Calu3 (cell line): Measurements from ENCODE around the gene CABLES2. TPM values are rescaled to one million over a fixed set of nuclear protein-coding genes. Genes with fewer than 3 reads are reported as not detected.

Experiments
- BruUV-seq: library from RNA; stranded (reverse); fragments of 400-500 nt; replicated peaks from 2 replicates; lab custom pipeline; 2021; lab: Mats Ljungman, UMichigan
- CTCF ChIA-PET: fragments of 300-600 bp; sonication (Branson Sonifier 250); formaldehyde crosslinking; loops from one replicate; lab custom pipeline; 2022; ENCODE audit warnings: antibody characterized with exemption; lab: Charles Lee
- DNase-seq: peaks from one replicate; pipeline ENCODE4 v3.0.0; 2022
- H3K27ac Mint-ChIP-seq: one replicate; pipeline ENCODE4 v1.8.0; 2022; ENCODE audit warnings: mixed read lengths; ENCODE audit not compliant: unreplicated experiment
- H3K27me3 Mint-ChIP-seq: one replicate; pipeline ENCODE4 v1.8.0; 2022; ENCODE audit warnings: mixed read lengths; ENCODE audit not compliant: unreplicated experiment
- H3K36me3 Mint-ChIP-seq: one replicate; pipeline ENCODE4 v1.8.0; 2022; ENCODE audit warnings: mild to moderate bottlenecking, moderate library complexity, mixed read lengths; ENCODE audit not compliant: insufficient read depth, unreplicated experiment
- H3K4me1 Mint-ChIP-seq: one replicate; pipeline ENCODE4 v1.8.0; 2022; ENCODE audit warnings: mild to moderate bottlenecking, low read depth, mixed read lengths; ENCODE audit not compliant: unreplicated experiment
- H3K4me3 Mint-ChIP-seq: one replicate; pipeline ENCODE4 v1.8.0; 2022; ENCODE audit warnings: mild to moderate bottlenecking, low read depth, moderate library complexity, mixed read lengths; ENCODE audit not compliant: unreplicated experiment
- H3K9me3 Mint-ChIP-seq: one replicate; pipeline ENCODE4 v1.8.0; 2022; ENCODE audit warnings: low read depth, mixed read lengths; ENCODE audit not compliant: unreplicated experiment
- intact Hi-C: fragments of 100-400 bp; cut with micrococcal nuclease; formaldehyde crosslinking; loops from one replicate; pipeline ENCODE4 v1.10.0; 2022; ENCODE audit not compliant: unreplicated experiment
- total RNA-seq: library from RNA; stranded (reverse); gene quantifications from 2 replicates; pipeline ENCODE4 v1.2.3, GENCODE V29; 2022
- TF ChIP-seq, protein P1 (sequence below): fragments of 200-600 bp; IDR thresholded peaks from one replicate; pipeline ENCODE4 v1.8.0; 2022; ENCODE audit warnings: antibody characterized with exemption; ENCODE audit not compliant: unreplicated experiment

Gene CABLES2
- total RNA-seq, 1 experiment from 2014 or later = 13.6 TPM

- DNase-seq = no peak
- peaks cover 100% of the 10 kb centered on the region for H3K27me3 Mint-ChIP-seq
Measured at GRCh38 chr20:62437927-62438326, 30.8 kb upstream of the CABLES2 start.

GRCh38 chr20:62437496-62437895, 30.4 kb upstream of the CABLES2 start:
- H3K36me3 Mint-ChIP-seq = no peaks in the 10 kb centered on the region
- intact Hi-C loops = no loop called here
- no TSS peak for BruUV-seq
- CTCF ChIA-PET = no interaction called here
- TF ChIP-seq, protein P1, sequence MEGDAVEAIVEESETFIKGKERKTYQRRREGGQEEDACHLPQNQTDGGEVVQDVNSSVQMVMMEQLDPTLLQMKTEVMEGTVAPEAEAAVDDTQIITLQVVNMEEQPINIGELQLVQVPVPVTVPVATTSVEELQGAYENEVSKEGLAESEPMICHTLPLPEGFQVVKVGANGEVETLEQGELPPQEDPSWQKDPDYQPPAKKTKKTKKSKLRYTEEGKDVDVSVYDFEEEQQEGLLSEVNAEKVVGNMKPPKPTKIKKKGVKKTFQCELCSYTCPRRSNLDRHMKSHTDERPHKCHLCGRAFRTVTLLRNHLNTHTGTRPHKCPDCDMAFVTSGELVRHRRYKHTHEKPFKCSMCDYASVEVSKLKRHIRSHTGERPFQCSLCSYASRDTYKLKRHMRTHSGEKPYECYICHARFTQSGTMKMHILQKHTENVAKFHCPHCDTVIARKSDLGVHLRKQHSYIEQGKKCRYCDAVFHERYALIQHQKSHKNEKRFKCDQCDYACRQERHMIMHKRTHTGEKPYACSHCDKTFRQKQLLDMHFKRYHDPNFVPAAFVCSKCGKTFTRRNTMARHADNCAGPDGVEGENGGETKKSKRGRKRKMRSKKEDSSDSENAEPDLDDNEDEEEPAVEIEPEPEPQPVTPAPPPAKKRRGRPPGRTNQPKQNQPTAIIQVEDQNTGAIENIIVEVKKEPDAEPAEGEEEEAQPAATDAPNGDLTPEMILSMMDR = no peak
- H3K4me3 Mint-ChIP-seq = no peak overlapping the region
- H3K27me3 Mint-ChIP-seq = peaks cover 100% of the 10 kb centered on the region
- H3K4me1 Mint-ChIP-seq = no peaks in the 10 kb centered on the region
- H3K9me3 Mint-ChIP-seq = no peaks in the 10 kb centered on the region
- no peak for DNase-seq
- H3K27ac Mint-ChIP-seq = no peak overlapping the region

More at GRCh38 chr20:62437927-62438326, 30.8 kb upstream of the CABLES2 start:
- no peak overlapping the region for H3K4me3 Mint-ChIP-seq
- TF ChIP-seq, protein P1 = no peak
- H3K9me3 Mint-ChIP-seq = no peaks in the 10 kb centered on the region
- H3K27ac Mint-ChIP-seq = no peak overlapping the region
- no peaks in the 10 kb centered on the region for H3K4me1 Mint-ChIP-seq
- H3K36me3 Mint-ChIP-seq = no peaks in the 10 kb centered on the region
- intact Hi-C loops = no loop called here
- no TSS peak for BruUV-seq
- CTCF ChIA-PET = no interaction called here

DNA sequence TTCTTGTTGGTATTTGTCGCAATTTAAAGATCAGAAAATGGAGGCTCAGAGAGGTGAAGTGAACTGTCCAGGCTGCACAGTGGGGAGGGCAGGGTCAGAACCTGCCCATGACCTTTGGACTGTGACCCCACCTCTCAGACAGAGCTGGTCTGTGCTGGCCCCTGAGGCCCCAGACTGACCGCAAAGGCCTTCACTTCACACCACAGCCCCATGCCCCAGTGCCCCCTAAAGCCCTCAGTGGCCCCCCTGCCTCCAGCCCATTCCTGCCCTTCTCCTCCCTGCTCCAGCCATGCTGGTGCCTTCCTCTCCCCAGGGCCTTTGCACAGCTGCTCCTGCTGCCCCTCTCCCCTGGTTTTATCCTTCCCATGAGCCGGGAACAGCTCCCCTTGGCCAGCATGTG, 29.6 kb upstream of the CABLES2 start:
- H3K27me3 Mint-ChIP-seq = peaks cover 96% of the 10 kb centered on the region
- no peaks in the 10 kb centered on the region for H3K36me3 Mint-ChIP-seq
- CTCF ChIA-PET = interaction anchor here (0.7 kb wide), 1 partner anchor 50 kb away, joined by 3 read pairs; no protein-coding TSS in a partner anchor
- peaks cover 1% of the 10 kb centered on the region for H3K4me1 Mint-ChIP-seq
- H3K27ac Mint-ChIP-seq = no peak overlapping the region
- TF ChIP-seq, protein P1 = no peak
- H3K9me3 Mint-ChIP-seq = no peaks in the 10 kb centered on the region
- DNase-seq = no peak
- intact Hi-C loops = no loop called here
- no peak overlapping the region for H3K4me3 Mint-ChIP-seq
- BruUV-seq = no TSS peak

- intact Hi-C loops = no loop called here
- Mint-ChIP-seq H3K4me1 (peaks cover 12% of the 10 kb centered on the region), H3K27me3 (peaks cover 79% of the 10 kb centered on the region), H3K27ac (no peak overlapping the region), H3K36me3 (no peaks in the 10 kb centered on the region), H3K9me3 (no peaks in the 10 kb centered on the region), H3K4me3 (no peak overlapping the region)
- DNase-seq = no peak
- no TSS peak for BruUV-seq
- CTCF ChIA-PET = no interaction called here
- TF ChIP-seq, protein P1 = no peak
Measured at GRCh38 chr20:62433658-62434497, 26.8 kb upstream of the CABLES2 start.
